Stimulated activated CD8-positive, alpha-beta memory T cell treated with anti-CD3 and anti-CD28 coated beads, Interleukin-12 subunit alpha, Interleukin-12 subunit beta, amount 100 ng/mL, for 24 hours (primary cell): ENCODE data around the gene PRR14L.

Experiments
- DNase-seq: peaks from one replicate; pipeline ENCODE4 v3.0.0-alpha.2; 2020; ENCODE audit errors: extremely low read depth

Gene PRR14L

GRCh38 chr22:31639436-31640039 is 110.4 kb downstream of the PRR14L start:
- DNase-seq = no peak

GRCh38 chr22:31637891-31638618 is 111.9 kb downstream of the PRR14L start:
- no peak for DNase-seq

GRCh38 chr22:31637447-31637890 is 112.5 kb downstream of the PRR14L start:
- no peak for DNase-seq

GRCh38 chr22:31635638-31636306 is 114.2 kb downstream of the PRR14L start:
- no peak for DNase-seq

GRCh38 chr22:31631436-31631835 is 118.5 kb downstream of the PRR14L start:
- no peak for DNase-seq
